ENCODE results near the gene MCM8. TPM values are rescaled to one million over a fixed set of nuclear protein-coding genes. Genes with fewer than 3 reads are reported as not detected.

The MCM8 gene
- total RNA-seq, 1 donor from 2014 or later = 4.7 TPM

GRCh38 chr20:6045566-6045965, 95.1 kb downstream of the MCM8 start:
- H3K4me3 ChIP-seq (ENCODE audit: low read length in 3 of 3) = no peak overlapping the region
- peaks cover 0 to 3% (median under 1%) of the 10 kb centered on the region in 3 donors for H3K27me3 ChIP-seq (ENCODE audit: control insufficient read depth in 3 of 3, insufficient read depth in 3 of 3, low read length in 3 of 3)

GRCh38 chr20:6046432-6046831, 96.0 kb downstream of the MCM8 start:
- peaks cover 6 to 10% (median 7%) of the 10 kb centered on the region in 3 donors for H3K36me3 ChIP-seq (ENCODE audit: control insufficient read depth in 3 of 3, insufficient read depth in 3 of 3, low read length in 3 of 3)
- no peak overlapping the region for H3K4me3 ChIP-seq (ENCODE audit: low read length in 3 of 3)
- peaks cover 6 to 12% (median 7%) of the 10 kb centered on the region in 3 donors for H3K27me3 ChIP-seq (ENCODE audit: control insufficient read depth in 3 of 3, insufficient read depth in 3 of 3, low read length in 3 of 3)
- no peak overlapping the region for H3K9ac ChIP-seq (ENCODE audit: low read depth in 1 of 3, low read length in 3 of 3)
- no peaks in the 10 kb centered on the region for H3K4me1 ChIP-seq (ENCODE audit: control insufficient read depth in 3 of 3, insufficient read depth in 3 of 3, low read length in 3 of 3)
- H3K27ac ChIP-seq (ENCODE audit: low read depth, low read length) = no peak overlapping the region
- no peaks in the 10 kb centered on the region for H3K9me3 ChIP-seq (ENCODE audit: control insufficient read depth in 3 of 3, low read length in 3 of 3)

More at GRCh38 chr20:6045566-6045965, 95.1 kb downstream of the MCM8 start:
- H3K4me1 ChIP-seq (ENCODE audit: control insufficient read depth in 3 of 3, insufficient read depth in 3 of 3, low read length in 3 of 3) = no peaks in the 10 kb centered on the region
- H3K9ac ChIP-seq (ENCODE audit: low read depth in 1 of 3, low read length in 3 of 3) = no peak overlapping the region
- H3K27ac ChIP-seq (ENCODE audit: low read depth, low read length) = no peak overlapping the region
- H3K9me3 ChIP-seq (ENCODE audit: control insufficient read depth in 3 of 3, low read length in 3 of 3) = no peaks in the 10 kb centered on the region
- H3K36me3 ChIP-seq (ENCODE audit: control insufficient read depth in 3 of 3, insufficient read depth in 3 of 3, low read length in 3 of 3) = peaks cover 13 to 19% (median 13%) of the 10 kb centered on the region in 3 donors

- H3K4me3 ChIP-seq (ENCODE audit: low read length in 3 of 3) = no peak overlapping the region
- peaks cover 0 to 2% (median 0%) of the 10 kb centered on the region in 3 donors for H3K36me3 ChIP-seq (ENCODE audit: control insufficient read depth in 3 of 3, insufficient read depth in 3 of 3, low read length in 3 of 3)
- H3K27ac ChIP-seq (ENCODE audit: low read depth, low read length) = no peak overlapping the region
- H3K4me1 ChIP-seq (ENCODE audit: control insufficient read depth in 3 of 3, insufficient read depth in 3 of 3, low read length in 3 of 3) = peaks cover 8 to 14% (median 9%) of the 10 kb centered on the region in 3 donors
- no peak overlapping the region for H3K9ac ChIP-seq (ENCODE audit: low read depth in 1 of 3, low read length in 3 of 3)
- no peaks in the 10 kb centered on the region for H3K9me3 ChIP-seq (ENCODE audit: control insufficient read depth in 3 of 3, low read length in 3 of 3)
- peaks cover 12 to 31% (median 23%) of the 10 kb centered on the region in 3 donors for H3K27me3 ChIP-seq (ENCODE audit: control insufficient read depth in 3 of 3, insufficient read depth in 3 of 3, low read length in 3 of 3)
These were observed 97.9 kb downstream of the MCM8 start for GRCh38 chr20:6048391-6048790.

Small RNA genes lying within 50 kb of the gene (small RNA-seq; reads per million reads assigned to genes)
- not detected for gene RF00019
- not detected for gene RN7SL498P

Other genes starting within 250 kb of the MCM8 start
- gene SHLD1, start 200.3 kb upstream of the MCM8 start, total RNA-seq = 12.5 TPM
- not detected for gene CHGB, start 39.1 kb upstream of the MCM8 start, total RNA-seq
- gene TRMT6, start 119 bp upstream of the MCM8 start, total RNA-seq = 6.8 TPM
- 51.7 TPM for gene CRLS1, start 55.5 kb downstream of the MCM8 start, total RNA-seq
- under 0.01 TPM for gene LRRN4, start 103.4 kb downstream of the MCM8 start, total RNA-seq
- not detected for gene FERMT1, start 172.4 kb downstream of the MCM8 start, total RNA-seq